Measurements from ENCODE around the gene PSMB7. TPM values are rescaled to one million over a fixed set of nuclear protein-coding genes. Genes with fewer than 3 reads are reported as not detected.

PSMB7 gene
- total and polyA plus RNA-seq, 2 of the 4 experiments (the other 2 are of a cell fraction): 340 to 430 TPM

GRCh38 chr9:124439086-124439485 is 23.8 kb upstream of the PSMB7 start:
- Histone ChIP-seq H3K4ac (ENCODE audit: low read depth, low read length) (no peak overlapping the region), H3K18ac (ENCODE audit: low read depth, low read length) (no peak overlapping the region), H2AK9ac (replicated peaks; ENCODE audit: low read depth, low read length, poor library complexity) (no peak overlapping the region), H2AFZ (replicated peaks; ENCODE audit: low read length, poor library complexity) (no peak overlapping the region), H4K5ac (ENCODE audit: low read depth, low read length) (no peak overlapping the region), H3K9ac (ENCODE audit: low read depth, low read length) (no peak overlapping the region), H4K8ac (ENCODE audit: low read depth in 2 of 2, low read length in 2 of 2) (no peak overlapping the region), H3K4me1 (ENCODE audit: control insufficient read depth, insufficient read depth, low read length) (no peaks in the 10 kb centered on the region), H4K20me1 (ENCODE audit: insufficient read depth, low read length) (no peaks in the 10 kb centered on the region), H2BK20ac (ENCODE audit: low read depth, low read length) (no peak overlapping the region), H3K56ac (ENCODE audit: extremely low read depth, insufficient read depth, low read length) (no peak overlapping the region), H3K4me3 (ENCODE audit: insufficient read depth, low read depth, low read length) (no peak overlapping the region), H2BK5ac (ENCODE audit: low read depth, low read length, poor library complexity, severe bottlenecking) (no peak overlapping the region), H2AK5ac (ENCODE audit: low read depth, low read length) (no peak overlapping the region), H2BK120ac (ENCODE audit: low read depth, low read length) (no peak overlapping the region), H3K14ac (replicated peaks; ENCODE audit: low read depth, low read length) (no peak overlapping the region), H3K4me2 (ENCODE audit: low read depth, low read length) (no peak overlapping the region), H3K23ac (ENCODE audit: low read depth, low read length) (no peak overlapping the region), H2BK15ac (ENCODE audit: low read depth, low read length) (no peak overlapping the region), H3K27ac (ENCODE audit: insufficient read depth, low read length) (no peak overlapping the region), H3K27me3 (ENCODE audit: control insufficient read depth, insufficient read depth, low read length) (peaks cover 38% of the 10 kb centered on the region), H4K91ac (ENCODE audit: insufficient read depth, low read depth, low read length) (no peak overlapping the region), H3K9me3 (ENCODE audit: control insufficient read depth, insufficient read depth, low read length) (peaks cover 13% of the 10 kb centered on the region), H3K9me1 (ENCODE audit: insufficient read depth, low read length) (no peaks in the 10 kb centered on the region), H3K79me1 (ENCODE audit: low read depth in 1 of 2, low read length in 2 of 2) (no peaks in the 10 kb centered on the region), H3K36me3 (ENCODE audit: control insufficient read depth, insufficient read depth, low read length) (no peaks in the 10 kb centered on the region)
- WGBS, 2 experiments (ENCODE audit: extremely low coverage in 2 of 2, insufficient read length in 1 of 2): no CpG with 5 or more reads among the region's 1 CpG
- TF ChIP-seq SMC3 (IDR thresholded peaks at IDR 0.05; ENCODE audit: low read depth, low read length) (no peak), CHD1 (IDR thresholded peaks at IDR 0.05; ENCODE audit: low read depth, low read length) (no peak), CTCF (conservative IDR thresholded peaks at IDR 0.05; ENCODE audit: low read depth, low read length) (no peak), RCOR1 (IDR thresholded peaks at IDR 0.05; ENCODE audit: insufficient replicate concordance, low read length) (no peak), BHLHE40 (IDR thresholded peaks at IDR 0.05; ENCODE audit: low read depth, low read length) (no peak), RFX5 (IDR thresholded peaks at IDR 0.05; ENCODE audit: low read depth, low read length) (no peak), ELK1 (IDR thresholded peaks at IDR 0.05; ENCODE audit: borderline replicate concordance, low read depth, low read length) (no peak), MXI1 (IDR thresholded peaks at IDR 0.05; ENCODE audit: borderline replicate concordance, low read depth, low read length) (no peak), CEBPB (IDR thresholded peaks at IDR 0.05; ENCODE audit: low read depth, low read length) (no peak), MAZ (IDR thresholded peaks at IDR 0.05; ENCODE audit: borderline replicate concordance, low read depth, low read length) (no peak), USF2 (IDR thresholded peaks at IDR 0.05; ENCODE audit: low read depth, low read length) (no peak), RAD21 (IDR thresholded peaks at IDR 0.05; ENCODE audit: low read length) (no peak), FOS (IDR thresholded peaks at IDR 0.05; ENCODE audit: low read depth, low read length) (no peak), NFE2L2 (IDR thresholded peaks at IDR 0.05; ENCODE audit: low read depth, low read length) (no peak), POLR2A (IDR thresholded peaks at IDR 0.05; ENCODE audit: low read depth, low read length) (no peak), MAFK (IDR thresholded peaks at IDR 0.05; ENCODE audit: low read depth, low read length) (no peak)
- ChIA-PET CTCF (no interaction called here), POLR2A (ENCODE audit: unreplicated experiment) (no interaction called here)
- ATAC-seq (ENCODE audit: low read depth): no peak
- in situ Hi-C loops (cut with MboI; ENCODE audit: low sequenced_read_pairs) (no loop called here), intact Hi-C loops (cut with micrococcal nuclease) (no loop called here), dilution Hi-C loops (cut with HindIII; ENCODE audit: low sequenced_read_pairs, unreplicated experiment) (no loop called here)
- no TSS peak for BruUV-seq (replicated peaks)
- no peak for DNase-seq
